Activated naive CD8-positive, alpha-beta T cell treated with anti-CD3 and anti-CD28 coated beads for 36 hours (primary cell): Measurements from ENCODE around the gene APOBEC3B. TPM values are rescaled to one million over a fixed set of nuclear protein-coding genes. Genes with fewer than 3 reads are reported as not detected.
A peak's percentile ranks its signal among the peaks of the same experiment; 100 is the strongest.
"Not testable (repeated sequence)": the region's sequence is repeated elsewhere in the genome, so short reads cannot be mapped to it uniquely, and the experiment has no call there.

ENCODE experiments used
- DNase-seq: peaks from one replicate; pipeline ENCODE4 v3.0.0; 2021
- H3K27ac Mint-ChIP-seq: one replicate; pipeline ENCODE4 v1.8.0; 2022; ENCODE audit warnings: mild to moderate bottlenecking, moderate library complexity, mixed read lengths
- H3K27me3 Mint-ChIP-seq: one replicate; pipeline ENCODE4 v1.8.0; 2022; ENCODE audit warnings: mild to moderate bottlenecking, mixed read lengths
- H3K36me3 Mint-ChIP-seq: one replicate; pipeline ENCODE4 v1.8.0; 2021; ENCODE audit warnings: mild to moderate bottlenecking, mixed read lengths
- H3K4me1 Mint-ChIP-seq: one replicate; pipeline ENCODE4 v1.8.0; 2021; ENCODE audit warnings: mixed read lengths
- H3K4me3 Mint-ChIP-seq: one replicate; pipeline ENCODE4 v1.8.0; 2022; ENCODE audit warnings: mild to moderate bottlenecking, moderate library complexity, mixed read lengths
- H3K9me3 Mint-ChIP-seq: one replicate; pipeline ENCODE4 v1.8.0; 2022; ENCODE audit warnings: mixed read lengths
- total RNA-seq, 2 experiments: library from RNA; stranded (reverse); gene quantifications; one replicate each; pipeline ENCODE4 v1.2.3, GENCODE V29; 2021

APOBEC3B gene
- total RNA-seq, 2 experiments from 2014 or later: 3.4 TPM

GRCh38 chr22:38970551-38970950, 11.6 kb upstream of the APOBEC3B start:
- H3K27ac Mint-ChIP-seq: no peak overlapping the region
- H3K9me3 Mint-ChIP-seq: no peaks in the 10 kb centered on the region
- no peak overlapping the region for H3K4me3 Mint-ChIP-seq
- H3K27me3 Mint-ChIP-seq: peaks cover 32% of the 10 kb centered on the region
- H3K36me3 Mint-ChIP-seq: no peaks in the 10 kb centered on the region
- H3K4me1 Mint-ChIP-seq: peaks cover 3% of the 10 kb centered on the region
- DNase-seq: no peak

GRCh38 chr22:38971202-38971601, 10.9 kb upstream of the APOBEC3B start:
- Mint-ChIP-seq H3K36me3 (no peaks in the 10 kb centered on the region), H3K4me3 (no peak overlapping the region), H3K9me3 (no peaks in the 10 kb centered on the region), H3K4me1 (peaks cover 3% of the 10 kb centered on the region), H3K27ac (no peak overlapping the region), H3K27me3 (peaks cover 32% of the 10 kb centered on the region)
- no peak for DNase-seq

- Mint-ChIP-seq H3K9me3 (no peaks in the 10 kb centered on the region), H3K36me3 (no peaks in the 10 kb centered on the region), H3K27ac (no peak overlapping the region), H3K4me3 (no peak overlapping the region), H3K27me3 (peaks cover 31% of the 10 kb centered on the region), H3K4me1 (peaks cover 3% of the 10 kb centered on the region)
- no peak for DNase-seq
These were observed 10.4 kb upstream of the APOBEC3B start for GRCh38 chr22:38971791-38972190.

- peaks cover 6% of the 10 kb centered on the region for H3K4me1 Mint-ChIP-seq
- H3K4me3 Mint-ChIP-seq: no peak overlapping the region
- DNase-seq: no peak
- no peaks in the 10 kb centered on the region for H3K36me3 Mint-ChIP-seq
- no peak overlapping the region for H3K27ac Mint-ChIP-seq
- no peaks in the 10 kb centered on the region for H3K9me3 Mint-ChIP-seq
- H3K27me3 Mint-ChIP-seq: peaks cover 29% of the 10 kb centered on the region
These were observed 9.6 kb upstream of the APOBEC3B start for GRCh38 chr22:38972558-38972957.

GRCh38 chr22:38973289-38974169, 8.6 kb upstream of the APOBEC3B start:
- H3K9me3 Mint-ChIP-seq: no peaks in the 10 kb centered on the region
- H3K4me3 Mint-ChIP-seq: no peak overlapping the region
- DNase-seq: peak; percentile 46
- H3K4me1 Mint-ChIP-seq: peaks cover 6% of the 10 kb centered on the region
- H3K27ac Mint-ChIP-seq: no peak overlapping the region
- no peaks in the 10 kb centered on the region for H3K36me3 Mint-ChIP-seq
- peaks cover 33% of the 10 kb centered on the region for H3K27me3 Mint-ChIP-seq

- no peaks in the 10 kb centered on the region for H3K9me3 Mint-ChIP-seq
- H3K4me3 Mint-ChIP-seq: no peak overlapping the region
- DNase-seq: no peak
- no peaks in the 10 kb centered on the region for H3K36me3 Mint-ChIP-seq
- H3K4me1 Mint-ChIP-seq: peaks cover 6% of the 10 kb centered on the region
- no peak overlapping the region for H3K27ac Mint-ChIP-seq
- peaks cover 31% of the 10 kb centered on the region for H3K27me3 Mint-ChIP-seq
These were observed 7.8 kb upstream of the APOBEC3B start for GRCh38 chr22:38974170-38974825.

- no peak overlapping the region for H3K27ac Mint-ChIP-seq
- H3K27me3 Mint-ChIP-seq: peaks cover 26% of the 10 kb centered on the region
- no peaks in the 10 kb centered on the region for H3K9me3 Mint-ChIP-seq
These were observed 7.3 kb upstream of the APOBEC3B start for GRCh38 chr22:38974826-38975175.

GRCh38 chr22:38977289-38977688, 4.9 kb upstream of the APOBEC3B start:
- H3K36me3 Mint-ChIP-seq, H3K9me3 Mint-ChIP-seq, H3K27ac Mint-ChIP-seq, DNase-seq, H3K4me3 Mint-ChIP-seq: not testable (repeated sequence)
- peaks cover 18% of the 10 kb centered on the region for H3K27me3 Mint-ChIP-seq
- H3K4me1 Mint-ChIP-seq: peaks cover 16% of the 10 kb centered on the region

More at GRCh38 chr22:38974826-38975175, 7.3 kb upstream of the APOBEC3B start:
- H3K4me3 Mint-ChIP-seq: no peak overlapping the region
- H3K4me1 Mint-ChIP-seq: peaks cover 6% of the 10 kb centered on the region
- no peak for DNase-seq
- no peaks in the 10 kb centered on the region for H3K36me3 Mint-ChIP-seq

- Mint-ChIP-seq H3K9me3 (peaks cover 17% of the 10 kb centered on the region), H3K4me1 (peaks cover 32% of the 10 kb centered on the region), H3K36me3 (peaks cover 10% of the 10 kb centered on the region)
- not testable (repeated sequence) for H3K4me3 Mint-ChIP-seq, H3K27ac Mint-ChIP-seq, H3K27me3 Mint-ChIP-seq, DNase-seq
These were observed 1.6 kb upstream of the APOBEC3B start for GRCh38 chr22:38980587-38980986.

- peaks cover 17% of the 10 kb centered on the region for H3K9me3 Mint-ChIP-seq
- H3K4me1 Mint-ChIP-seq: peaks cover 38% of the 10 kb centered on the region
- H3K27ac Mint-ChIP-seq: peak overlapping the region; percentile 84
- peak overlapping the region; percentile 62 for H3K4me3 Mint-ChIP-seq
- DNase-seq: no peak
- H3K36me3 Mint-ChIP-seq: peaks cover 10% of the 10 kb centered on the region
- peaks cover 8% of the 10 kb centered on the region for H3K27me3 Mint-ChIP-seq
These were observed 849 bp upstream of the APOBEC3B start for GRCh38 chr22:38981005-38981991.

GRCh38 chr22:38984224-38984623, 2.1 kb downstream of the APOBEC3B start:
- Mint-ChIP-seq H3K36me3 (peaks cover 10% of the 10 kb centered on the region), H3K27ac (peak overlapping the region; percentile 14), H3K4me3 (no peak overlapping the region), H3K27me3 (no peaks in the 10 kb centered on the region), H3K9me3 (peaks cover 17% of the 10 kb centered on the region), H3K4me1 (peaks cover 53% of the 10 kb centered on the region)
- DNase-seq: no peak

GRCh38 chr22:38984784-38985757, 2.9 kb downstream of the APOBEC3B start:
- Mint-ChIP-seq H3K9me3 (peaks cover 17% of the 10 kb centered on the region), H3K4me1 (peaks cover 57% of the 10 kb centered on the region), H3K36me3 (peaks cover 10% of the 10 kb centered on the region), H3K27ac (peak overlapping the region; percentile 83), H3K4me3 (peak overlapping the region; percentile 5)
- DNase-seq: peak; percentile 89
- not testable (repeated sequence) for H3K27me3 Mint-ChIP-seq

GRCh38 chr22:38986629-38987028, 4.5 kb downstream of the APOBEC3B start:
- Mint-ChIP-seq H3K27ac (no peak overlapping the region), H3K9me3 (peaks cover 17% of the 10 kb centered on the region), H3K4me3 (no peak overlapping the region), H3K27me3 (no peaks in the 10 kb centered on the region), H3K36me3 (peaks cover 10% of the 10 kb centered on the region), H3K4me1 (peaks cover 53% of the 10 kb centered on the region)
- DNase-seq: no peak
